Suprapubic skin (tissue), 4 donors: Measurements from ENCODE around the gene ALDH1A2. TPM values are rescaled to one million over a fixed set of nuclear protein-coding genes. Genes with fewer than 3 reads are reported as not detected.

Experiments used
- DNase-seq, 2 donors: peaks; one replicate each; pipeline ENCODE4 v3.0.0-alpha.2; 2019; ENCODE audit warnings: low spot score in 2 of 2
- H3K27ac ChIP-seq: fragments of 200-600 bp; sonication (generic); one replicate; pipeline ENCODE4 v1.5.1; 2019
- H3K27me3 ChIP-seq: fragments of 200-600 bp; sonication (generic); one replicate; pipeline ENCODE4 v1.5.1; 2019
- H3K36me3 ChIP-seq: fragments of 200-600 bp; sonication (generic); one replicate; pipeline ENCODE4 v1.5.1; 2019
- H3K4me1 ChIP-seq: fragments of 200-600 bp; sonication (generic); one replicate; pipeline ENCODE4 v1.5.1; 2019
- H3K4me3 ChIP-seq: fragments of 200-600 bp; sonication (generic); one replicate; pipeline ENCODE4 v1.5.1; 2019; ENCODE audit warnings: mild to moderate bottlenecking
- H3K9me3 ChIP-seq: fragments of 200-600 bp; sonication (generic); one replicate; pipeline ENCODE4 v1.5.1; 2019
- EP300 ChIP-seq: sonication (generic); formaldehyde crosslinking; IDR thresholded peaks from one replicate; pipeline ENCODE4 v1.6.1; 2017; ENCODE audit warnings: antibody characterized with exemption
- POLR2A ChIP-seq, 2 donors: fragments of 450-650 bp; IDR thresholded peaks; one replicate each; pipeline ENCODE4 v1.6.1; 2017; ENCODE audit warnings: antibody characterized with exemption in 2 of 2, mild to moderate bottlenecking in 2 of 2, moderate library complexity in 2 of 2
- POLR2AphosphoS5 ChIP-seq, 3 donors: sonication (generic); formaldehyde crosslinking; IDR thresholded peaks; one replicate each; pipeline ENCODE4 v1.6.1; 2017; ENCODE audit warnings: antibody characterized with exemption in 3 of 3
- WGBS: methylation state at CpG from one replicate; pipeline ENCODE4 v1.1.5; 2018; 5-methylcytosine and 5-hydroxymethylcytosine counted together
- total RNA-seq, 4 donors: library from RNA; depleted of rRNA; stranded (reverse); fragments of >200 nt; gene quantifications; one replicate each; pipeline ENCODE4 v1.1.0, GENCODE V29; 2016
- TF ChIP-seq, protein P1 (sequence below), 2 donors: fragments of 200-600 bp in 1 of 2; fragments of 450-650 bp in 1 of 2; sonication (generic) in 1 of 2; IDR thresholded peaks; one replicate each; pipeline ENCODE4 v1.5.1; 2016 to 2019; ENCODE audit warnings: antibody characterized with exemption in 2 of 2, mild to moderate bottlenecking in 1 of 2, moderate library complexity in 1 of 2

The ALDH1A2 gene
- total RNA-seq, 4 donors from 2014 or later: 0.62 to 4.9 (median 2.6) TPM

DNA sequence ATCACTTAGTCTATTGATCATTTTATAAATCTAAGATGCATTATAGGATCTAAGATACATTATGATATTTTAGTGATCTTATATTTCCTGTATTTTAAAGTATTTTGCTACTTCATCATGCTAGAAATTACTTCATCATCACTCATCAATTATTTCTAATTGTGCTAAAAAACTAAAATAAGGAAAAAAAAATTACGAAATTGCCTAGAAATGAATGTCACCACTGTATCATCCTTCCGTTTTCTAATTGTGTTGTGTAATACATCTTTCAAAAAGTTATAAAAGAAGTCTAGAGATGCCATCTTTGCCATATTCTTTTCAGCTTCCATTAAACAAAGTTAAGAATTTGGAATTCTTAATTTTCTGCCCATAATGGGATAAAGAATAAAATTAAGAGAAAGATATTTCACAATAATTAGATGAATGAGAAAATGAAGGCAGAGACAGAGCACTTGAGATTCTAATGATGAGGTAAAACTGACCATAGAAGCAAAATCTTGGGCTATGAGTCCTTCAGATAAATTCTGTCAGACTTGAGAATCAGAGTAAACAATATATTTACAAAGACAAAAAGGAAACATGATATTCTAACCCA lies 48.8 kb downstream of the ALDH1A2 start:
- Histone ChIP-seq H3K4me1 (no peaks in the 10 kb centered on the region), H3K4me3 (no peak overlapping the region), H3K36me3 (no peaks in the 10 kb centered on the region), H3K27ac (no peak overlapping the region), H3K9me3 (no peaks in the 10 kb centered on the region), H3K27me3 (peaks cover 17% of the 10 kb centered on the region)
- 43% methylated on average over 2 of the region's 2 CpGs for whole genome bisulfite sequencing
- no peak for TF ChIP-seq POLR2A (IDR thresholded peaks at IDR 0.05)
- no peak for TF ChIP-seq EP300
- TF ChIP-seq, protein P1, sequence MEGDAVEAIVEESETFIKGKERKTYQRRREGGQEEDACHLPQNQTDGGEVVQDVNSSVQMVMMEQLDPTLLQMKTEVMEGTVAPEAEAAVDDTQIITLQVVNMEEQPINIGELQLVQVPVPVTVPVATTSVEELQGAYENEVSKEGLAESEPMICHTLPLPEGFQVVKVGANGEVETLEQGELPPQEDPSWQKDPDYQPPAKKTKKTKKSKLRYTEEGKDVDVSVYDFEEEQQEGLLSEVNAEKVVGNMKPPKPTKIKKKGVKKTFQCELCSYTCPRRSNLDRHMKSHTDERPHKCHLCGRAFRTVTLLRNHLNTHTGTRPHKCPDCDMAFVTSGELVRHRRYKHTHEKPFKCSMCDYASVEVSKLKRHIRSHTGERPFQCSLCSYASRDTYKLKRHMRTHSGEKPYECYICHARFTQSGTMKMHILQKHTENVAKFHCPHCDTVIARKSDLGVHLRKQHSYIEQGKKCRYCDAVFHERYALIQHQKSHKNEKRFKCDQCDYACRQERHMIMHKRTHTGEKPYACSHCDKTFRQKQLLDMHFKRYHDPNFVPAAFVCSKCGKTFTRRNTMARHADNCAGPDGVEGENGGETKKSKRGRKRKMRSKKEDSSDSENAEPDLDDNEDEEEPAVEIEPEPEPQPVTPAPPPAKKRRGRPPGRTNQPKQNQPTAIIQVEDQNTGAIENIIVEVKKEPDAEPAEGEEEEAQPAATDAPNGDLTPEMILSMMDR (IDR thresholded peaks at IDR 0.05): no peak
- TF ChIP-seq POLR2AphosphoS5 (IDR thresholded peaks at IDR 0.05): no peak
- no peak for DNase-seq

DNA sequence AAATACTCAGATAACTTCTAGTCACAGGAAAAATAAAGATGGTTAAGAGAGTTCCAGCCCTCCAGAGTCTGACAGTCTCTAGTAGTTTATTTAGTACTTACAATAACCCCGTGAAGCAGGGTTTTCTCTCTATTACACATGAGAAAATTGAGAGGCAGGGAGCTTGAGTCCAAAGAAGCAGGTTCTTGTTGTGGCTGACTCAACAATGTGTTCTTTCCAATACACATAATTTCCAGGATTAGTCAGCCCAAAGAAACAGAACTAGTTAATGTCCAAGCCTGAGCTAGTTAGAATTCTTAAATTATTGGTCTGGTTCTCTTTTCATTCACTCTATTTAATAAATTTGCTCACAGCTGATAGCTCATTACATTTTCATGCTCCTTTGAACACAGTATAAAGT lies 49.9 kb downstream of the ALDH1A2 start:
- Histone ChIP-seq H3K4me3 (no peak overlapping the region), H3K27ac (no peak overlapping the region), H3K27me3 (peaks cover 17% of the 10 kb centered on the region), H3K4me1 (no peaks in the 10 kb centered on the region), H3K36me3 (no peaks in the 10 kb centered on the region), H3K9me3 (no peaks in the 10 kb centered on the region)
- 80% methylated on average over 1 of the region's 1 CpG for WGBS
- TF ChIP-seq EP300 (no peak), POLR2AphosphoS5 (IDR thresholded peaks at IDR 0.05) (no peak), POLR2A (IDR thresholded peaks at IDR 0.05) (no peak)
- TF ChIP-seq, protein P1 (IDR thresholded peaks at IDR 0.05): no peak
- DNase-seq: no peak

DNA sequence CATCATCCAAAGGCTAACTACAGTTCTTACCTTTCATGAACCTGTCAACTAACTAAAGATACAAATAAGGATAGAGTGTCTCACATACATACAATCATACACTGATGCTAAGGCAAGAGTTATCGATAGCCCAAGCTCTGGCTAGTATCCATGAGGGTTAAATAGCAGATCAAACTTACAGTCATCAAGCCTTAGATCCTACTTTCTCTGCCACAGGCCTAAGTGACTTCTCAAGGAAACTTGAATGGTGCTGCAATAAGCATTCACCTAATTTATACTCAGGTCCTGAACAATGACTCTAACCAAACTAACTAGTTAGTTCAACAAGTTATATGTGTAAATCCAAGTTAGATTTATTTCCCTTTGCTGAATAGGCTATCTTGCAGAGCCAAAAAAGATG lies 51.0 kb downstream of the ALDH1A2 start:
- no peak for DNase-seq
- H3K9me3 ChIP-seq: no peaks in the 10 kb centered on the region
- no peak overlapping the region for H3K27ac ChIP-seq
- no peaks in the 10 kb centered on the region for H3K4me1 ChIP-seq
- peaks cover 17% of the 10 kb centered on the region for H3K27me3 ChIP-seq
- WGBS: 100% methylated on average over 1 of the region's 1 CpG
- TF ChIP-seq EP300 (no peak), POLR2AphosphoS5 (IDR thresholded peaks at IDR 0.05) (no peak), POLR2A (IDR thresholded peaks at IDR 0.05) (no peak)
- no peaks in the 10 kb centered on the region for H3K36me3 ChIP-seq
- no peak overlapping the region for H3K4me3 ChIP-seq

DNA sequence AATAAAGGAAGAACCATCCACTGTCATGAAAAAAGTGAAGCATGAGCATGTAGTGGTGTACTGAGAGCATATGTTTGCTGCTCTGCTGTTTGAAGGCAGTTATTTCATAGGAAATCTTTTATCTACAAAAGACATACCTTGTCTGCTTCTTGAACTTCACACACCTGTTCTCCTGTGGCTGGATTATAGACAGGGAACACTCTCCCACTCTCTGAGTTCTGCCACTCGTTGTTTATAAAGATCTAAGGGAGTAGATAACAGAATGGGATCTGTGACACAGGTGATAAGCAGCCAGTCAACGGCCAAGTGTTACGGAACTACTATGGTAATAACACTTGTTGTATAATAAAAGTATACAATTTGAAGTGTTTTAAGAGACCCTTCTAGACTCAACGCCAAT lies 51.5 kb downstream of the ALDH1A2 start:
- DNase-seq: no peak
- Histone ChIP-seq H3K9me3 (no peaks in the 10 kb centered on the region), H3K4me3 (no peak overlapping the region), H3K27me3 (peaks cover 17% of the 10 kb centered on the region), H3K27ac (no peak overlapping the region), H3K36me3 (no peaks in the 10 kb centered on the region), H3K4me1 (no peaks in the 10 kb centered on the region)
- no peak for TF ChIP-seq POLR2AphosphoS5 (IDR thresholded peaks at IDR 0.05)
- 66% methylated on average over 4 of the region's 4 CpGs for WGBS

DNA sequence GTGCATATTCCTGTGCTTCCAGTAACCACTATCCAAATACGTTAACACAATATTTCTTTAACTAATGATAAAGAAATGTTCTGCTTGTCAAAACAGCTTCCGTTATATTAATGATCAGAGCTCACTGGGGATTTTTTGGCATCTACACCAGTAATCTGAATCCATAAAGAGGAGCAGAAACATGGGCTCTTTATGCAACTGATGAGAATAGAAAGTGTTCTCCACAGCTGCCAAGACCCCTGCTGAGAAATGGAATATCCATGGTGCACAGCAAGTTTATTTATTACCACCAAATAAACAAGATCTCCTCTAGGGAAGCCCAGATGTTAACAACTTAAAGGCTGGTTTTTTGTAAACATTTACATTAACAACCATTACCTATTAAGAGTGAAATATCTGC lies 54.5 kb downstream of the ALDH1A2 start:
- TF ChIP-seq, protein P1 (IDR thresholded peaks at IDR 0.05): no peak
- TF ChIP-seq POLR2AphosphoS5 (IDR thresholded peaks at IDR 0.05) (no peak), POLR2A (IDR thresholded peaks at IDR 0.05) (no peak), EP300 (no peak)
- no peak for DNase-seq
- Histone ChIP-seq H3K36me3 (no peaks in the 10 kb centered on the region), H3K9me3 (no peaks in the 10 kb centered on the region), H3K4me3 (no peak overlapping the region), H3K27ac (no peak overlapping the region), H3K4me1 (no peaks in the 10 kb centered on the region), H3K27me3 (peaks cover 17% of the 10 kb centered on the region)
- WGBS: 61% methylated on average over 2 of the region's 2 CpGs

- Histone ChIP-seq H3K27ac (no peak overlapping the region), H3K4me3 (no peak overlapping the region), H3K4me1 (no peaks in the 10 kb centered on the region), H3K36me3 (no peaks in the 10 kb centered on the region), H3K9me3 (no peaks in the 10 kb centered on the region), H3K27me3 (no peaks in the 10 kb centered on the region)
- 79% methylated on average over 3 of the region's 3 CpGs for WGBS
- no peak for DNase-seq
- TF ChIP-seq POLR2A (IDR thresholded peaks at IDR 0.05) (no peak), EP300 (no peak), POLR2AphosphoS5 (IDR thresholded peaks at IDR 0.05) (no peak)
Measured at GRCh38 chr15:58003810-58004209, 61.7 kb downstream of the ALDH1A2 start.
